T-helper 2 cell (primary cell): Measurements from ENCODE around the gene OSBPL3.

Experiments used
- DNase-seq, 5 experiments: peaks; one replicate each; pipeline versions ENCODE4 v3.0.0 to v3.0.0-alpha.2; 2012 to 2022

The OSBPL3 gene

DNA sequence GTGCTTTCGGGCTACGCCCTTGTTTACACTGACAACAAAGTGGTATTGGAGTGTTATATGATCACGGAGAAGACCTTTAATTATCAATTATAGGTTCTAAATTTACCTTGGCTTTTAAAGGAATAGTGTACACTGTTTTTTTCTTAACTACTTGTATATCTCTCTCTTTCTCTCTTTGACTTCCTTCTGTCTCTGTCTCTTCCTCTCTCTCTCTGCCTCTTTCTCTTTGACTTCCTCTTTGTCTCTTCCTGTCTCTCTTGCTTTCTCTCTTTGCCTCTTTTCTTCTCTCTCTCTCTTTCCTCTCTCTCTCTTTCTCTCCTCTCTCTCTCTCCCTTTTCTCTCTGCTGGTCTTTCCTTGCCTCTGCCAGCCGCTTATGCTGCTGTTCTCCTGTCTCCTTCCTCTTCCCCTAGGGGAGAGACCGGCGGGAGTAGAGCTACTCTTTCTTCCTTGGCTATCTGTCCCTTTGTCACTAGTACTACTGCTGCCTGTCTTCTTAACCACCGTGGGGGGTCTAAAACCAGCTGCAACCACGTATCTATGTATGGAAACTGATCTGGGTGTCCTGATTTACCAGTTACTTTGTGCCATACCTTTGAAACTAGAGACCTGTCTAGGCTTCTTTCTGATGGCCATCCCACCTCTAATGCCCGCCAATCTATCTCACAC is 185.9 kb downstream of the OSBPL3 start:
- peak in 1 of 5 experiments; percentile 12 for DNase-seq

DNA sequence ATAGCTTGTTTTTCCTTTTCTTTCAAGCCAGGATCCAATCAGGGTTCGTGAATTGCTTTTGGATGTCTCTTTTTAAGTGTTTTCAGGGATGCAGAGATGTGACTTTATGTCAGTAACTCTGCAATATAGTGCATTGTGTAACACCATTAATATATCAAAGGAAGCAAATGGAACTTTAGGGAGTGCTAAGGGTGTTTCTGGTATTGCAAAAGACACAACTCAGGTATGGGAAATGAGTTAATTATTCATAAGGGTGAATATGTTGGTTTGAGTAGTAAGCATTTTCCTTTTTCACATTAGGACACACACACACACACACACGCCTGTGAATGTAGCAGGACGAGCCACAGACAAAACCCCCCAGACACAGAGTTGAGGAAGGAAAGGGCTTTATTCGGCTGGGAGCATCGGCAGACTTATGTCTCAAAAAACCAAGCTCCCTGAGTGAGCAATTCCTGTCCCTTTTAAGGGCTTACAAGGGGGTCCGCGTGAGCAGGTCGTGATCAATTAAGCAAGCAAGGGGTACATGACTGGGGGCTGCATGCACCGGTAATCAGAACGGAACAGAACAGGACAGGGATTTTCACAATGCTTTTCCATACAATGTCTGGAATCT is 190.9 kb downstream of the OSBPL3 start:
- no peak for DNase-seq

DNA sequence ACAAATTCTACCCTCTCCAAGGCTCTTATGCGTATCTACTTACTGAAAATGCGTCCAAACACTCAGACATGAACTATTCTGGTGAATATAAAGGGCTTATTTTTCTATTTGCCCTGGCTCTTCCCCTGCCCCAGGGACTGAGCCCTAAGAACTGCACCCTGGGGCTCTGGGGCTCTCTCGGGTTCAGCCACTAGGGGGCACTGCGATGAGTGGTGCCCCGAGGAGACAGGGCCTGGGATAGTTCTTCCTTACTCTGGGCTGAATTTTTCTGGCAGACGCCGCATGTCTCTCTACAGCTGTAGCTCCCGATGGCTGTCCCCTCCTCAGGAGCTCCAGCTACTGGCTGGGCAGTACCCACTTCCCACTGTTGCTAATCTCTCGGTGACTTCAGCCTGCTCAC is 191.9 kb downstream of the OSBPL3 start:
- no peak for DNase-seq

DNA sequence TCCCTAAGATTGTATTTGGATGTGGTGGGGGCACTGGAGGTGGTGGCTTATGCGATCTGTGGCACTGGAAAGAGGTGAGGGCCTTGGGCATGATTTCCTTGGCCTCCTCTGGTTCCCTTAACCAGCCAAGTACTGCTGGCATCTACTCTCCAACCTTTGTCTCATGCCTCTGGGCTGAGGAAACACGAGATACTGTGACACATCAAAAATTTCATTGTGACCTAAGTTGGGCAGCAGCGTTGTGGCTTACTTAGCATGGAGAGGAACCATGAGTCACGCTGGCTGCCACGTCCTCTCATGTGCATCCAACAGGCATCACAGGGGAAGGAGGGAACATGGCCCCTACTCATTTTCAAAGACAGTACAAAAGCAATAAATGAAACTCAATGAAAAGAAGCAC is 193.0 kb downstream of the OSBPL3 start:
- DNase-seq, result peak in 1 of 5 experiments; percentile 15

DNA sequence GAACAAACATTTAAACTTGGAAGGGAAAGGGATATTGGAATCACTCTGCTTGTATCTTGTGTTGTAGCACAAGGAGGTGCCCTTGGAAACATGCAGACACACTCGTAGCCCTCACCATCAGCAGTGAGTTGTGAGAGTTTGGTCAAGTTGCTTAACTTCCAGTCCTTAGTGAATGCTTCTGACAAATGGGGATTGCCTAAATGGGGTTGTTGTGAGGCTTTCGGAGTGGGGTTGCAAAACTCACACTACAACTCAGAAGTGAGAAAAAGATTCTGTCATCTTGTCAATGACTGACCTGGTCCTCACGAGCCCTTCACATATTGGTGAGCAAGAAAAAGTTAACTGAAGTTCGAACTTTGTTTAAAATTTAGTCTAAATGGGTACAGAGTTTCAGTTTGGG is 193.7 kb downstream of the OSBPL3 start:
- DNase-seq, result no peak

DNA sequence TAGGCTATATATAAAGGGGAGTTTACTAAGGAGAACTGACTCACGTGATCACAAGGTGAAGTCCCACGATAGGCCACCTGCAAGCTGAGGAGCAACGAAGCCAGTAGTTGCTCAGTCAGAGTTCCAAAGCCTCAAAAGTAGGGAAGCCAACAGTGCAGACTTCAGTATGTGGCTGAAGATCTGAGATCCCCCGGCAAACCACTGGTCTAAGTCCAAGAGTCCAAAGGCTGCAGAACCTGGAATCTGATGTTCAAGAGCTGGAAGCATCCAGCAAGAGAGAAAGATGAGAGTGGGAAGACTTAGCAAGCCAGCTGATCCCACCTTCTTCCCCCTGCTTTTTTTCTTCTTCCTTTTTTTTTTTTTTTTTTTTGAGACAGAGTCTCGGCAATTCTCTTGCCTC is 195.7 kb downstream of the OSBPL3 start:
- DNase-seq, result no peak

DNA sequence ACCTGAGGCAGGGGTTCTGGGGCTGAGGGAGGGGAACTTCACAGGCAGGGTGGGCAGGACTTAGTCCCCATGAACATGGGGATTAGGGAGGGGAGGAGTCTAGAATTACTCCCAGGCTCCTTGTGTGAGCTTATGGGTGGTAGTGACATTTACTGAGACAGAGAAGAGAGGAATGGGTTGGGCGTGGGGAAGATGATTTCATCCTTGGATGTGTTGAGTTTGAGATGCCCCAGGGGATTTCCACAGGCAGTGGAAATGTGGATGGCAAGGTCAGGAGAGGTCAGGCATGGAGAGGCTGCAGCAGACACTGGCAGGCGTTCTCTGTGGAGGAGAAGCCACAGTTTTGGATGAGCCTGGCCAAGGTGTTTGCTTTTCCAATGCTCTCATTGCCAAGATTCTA is 196.3 kb downstream of the OSBPL3 start:
- DNase-seq, result no peak

DNA sequence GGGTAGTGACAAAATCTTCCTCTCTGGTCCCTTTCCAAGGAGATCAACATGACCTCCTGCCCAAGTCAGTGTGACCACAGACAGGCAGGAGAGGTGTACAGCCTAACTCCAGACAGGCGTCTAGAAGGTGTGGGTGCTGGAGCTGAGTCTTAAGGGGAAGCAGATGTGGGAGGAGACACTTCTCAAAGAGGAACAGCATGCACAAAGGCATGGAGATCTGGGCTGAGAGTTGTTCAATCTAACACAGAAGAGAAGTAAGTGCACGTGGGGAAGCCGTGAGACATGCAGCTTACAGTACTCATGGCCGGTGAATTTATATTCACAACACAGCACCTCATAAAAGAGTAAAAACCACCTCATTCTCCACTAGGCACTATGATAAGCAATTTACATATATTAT is 198.9 kb downstream of the OSBPL3 start:
- DNase-seq, result no peak

DNA sequence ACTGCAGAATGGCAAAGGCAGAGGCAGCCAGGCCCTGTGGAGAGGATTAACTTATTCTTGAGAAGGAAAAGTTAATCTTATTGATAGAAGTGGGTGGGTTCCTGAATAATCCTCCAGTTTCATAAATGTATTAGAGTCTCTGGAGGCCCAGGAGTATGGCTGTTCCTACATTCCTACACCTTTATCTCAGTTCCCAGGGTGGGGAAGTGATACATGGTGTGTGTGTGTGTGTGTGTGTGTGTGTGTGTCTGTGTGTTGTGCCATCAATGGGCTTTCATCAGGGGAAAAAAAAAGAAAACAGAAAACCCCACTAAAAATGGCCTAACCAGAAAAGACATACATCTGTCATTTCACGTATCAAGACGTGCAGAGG is 200.7 kb downstream of the OSBPL3 start:
- no peak for DNase-seq

DNA sequence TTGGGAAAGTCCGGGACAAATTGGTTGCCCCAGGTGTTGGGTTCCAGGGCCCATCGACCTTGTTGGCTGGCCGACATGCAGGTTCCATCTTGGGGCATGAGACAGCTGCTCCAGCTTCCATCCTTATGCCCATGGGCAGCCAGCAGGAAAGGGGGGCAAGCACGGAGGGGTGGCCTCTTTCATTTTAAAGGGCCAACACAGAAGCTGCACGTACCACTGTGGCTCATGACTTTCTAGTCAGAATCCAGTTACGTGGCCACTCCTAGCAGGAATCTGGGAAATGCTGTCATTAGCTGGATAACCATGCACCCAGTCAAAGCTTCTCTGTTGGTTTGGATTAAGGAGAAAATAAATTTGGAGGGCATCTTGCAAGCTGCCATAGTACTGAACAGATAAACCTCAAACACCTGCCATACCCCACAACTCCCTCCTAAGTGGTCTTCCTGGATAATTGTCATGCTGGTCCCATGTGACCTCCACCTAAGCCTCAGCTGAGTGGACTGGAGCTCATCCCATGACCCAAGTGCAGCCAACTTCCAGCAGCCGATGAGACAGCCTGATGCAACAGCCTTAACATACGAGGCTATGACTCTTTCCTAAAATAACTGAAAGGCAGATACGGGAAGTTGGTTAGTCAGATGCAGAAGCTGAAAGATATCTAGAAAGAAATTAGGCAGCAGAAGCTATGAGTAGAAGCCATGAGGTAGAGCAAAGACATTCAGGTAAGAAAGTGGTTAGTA is 201.3 kb downstream of the OSBPL3 start:
- no peak for DNase-seq

DNA sequence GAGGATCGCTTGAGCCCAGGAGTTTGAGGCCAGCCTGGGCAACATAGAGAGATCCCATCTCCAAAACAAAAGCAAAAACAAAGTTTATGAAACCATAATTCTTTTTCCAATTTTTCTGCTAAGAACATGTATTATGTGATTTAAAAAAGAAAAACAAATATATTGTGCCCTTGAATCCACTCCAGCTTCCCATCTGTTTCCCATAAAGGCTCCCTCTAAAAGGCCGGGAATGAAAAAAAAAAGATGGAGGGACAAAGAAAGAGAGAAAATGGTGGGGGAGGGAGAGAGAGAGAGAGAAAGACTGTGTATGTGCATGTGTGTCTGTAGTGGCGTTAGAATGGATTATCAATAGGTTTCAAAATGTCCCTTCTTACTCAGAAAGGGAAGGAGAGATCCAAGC is 202.2 kb downstream of the OSBPL3 start:
- DNase-seq, result no peak

DNA sequence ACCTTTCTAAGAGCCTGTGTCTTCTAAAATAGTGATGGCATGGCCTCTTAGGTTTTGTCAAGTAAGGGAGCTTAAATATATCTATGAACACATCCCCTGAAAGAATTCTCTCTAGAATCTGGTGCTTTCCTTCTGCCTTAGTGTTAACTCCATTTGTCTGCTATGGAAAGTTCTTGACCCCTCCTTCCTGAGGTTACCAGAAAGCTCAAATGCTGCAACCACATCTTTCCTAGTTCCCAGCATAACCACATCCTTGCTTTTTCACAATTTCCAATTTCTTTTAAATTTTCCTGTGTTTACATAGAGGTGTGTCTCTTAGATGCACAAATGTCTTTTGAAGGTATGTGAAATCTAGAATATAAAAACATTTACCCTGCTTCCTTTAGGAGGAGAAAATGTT is 206.3 kb downstream of the OSBPL3 start:
- DNase-seq, result no peak

DNA sequence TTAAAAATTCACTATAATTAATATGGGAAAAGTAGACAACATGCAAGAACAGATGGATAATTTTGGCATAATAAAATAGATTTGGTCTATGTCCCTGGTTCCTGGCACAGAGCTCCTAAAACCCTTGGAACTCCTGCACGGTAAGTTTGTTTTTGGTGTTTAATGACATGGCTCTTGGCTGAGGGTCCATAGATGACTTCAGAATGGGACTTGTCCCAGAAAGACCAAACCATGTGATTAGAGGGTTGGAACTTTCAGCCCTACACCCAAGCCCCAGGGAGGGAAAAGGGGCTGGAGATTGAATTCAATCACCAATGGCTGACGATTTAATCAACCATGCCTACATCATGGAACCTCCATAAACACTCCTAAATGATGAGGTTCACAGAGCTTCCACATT is 210.1 kb downstream of the OSBPL3 start:
- no peak for DNase-seq

DNA sequence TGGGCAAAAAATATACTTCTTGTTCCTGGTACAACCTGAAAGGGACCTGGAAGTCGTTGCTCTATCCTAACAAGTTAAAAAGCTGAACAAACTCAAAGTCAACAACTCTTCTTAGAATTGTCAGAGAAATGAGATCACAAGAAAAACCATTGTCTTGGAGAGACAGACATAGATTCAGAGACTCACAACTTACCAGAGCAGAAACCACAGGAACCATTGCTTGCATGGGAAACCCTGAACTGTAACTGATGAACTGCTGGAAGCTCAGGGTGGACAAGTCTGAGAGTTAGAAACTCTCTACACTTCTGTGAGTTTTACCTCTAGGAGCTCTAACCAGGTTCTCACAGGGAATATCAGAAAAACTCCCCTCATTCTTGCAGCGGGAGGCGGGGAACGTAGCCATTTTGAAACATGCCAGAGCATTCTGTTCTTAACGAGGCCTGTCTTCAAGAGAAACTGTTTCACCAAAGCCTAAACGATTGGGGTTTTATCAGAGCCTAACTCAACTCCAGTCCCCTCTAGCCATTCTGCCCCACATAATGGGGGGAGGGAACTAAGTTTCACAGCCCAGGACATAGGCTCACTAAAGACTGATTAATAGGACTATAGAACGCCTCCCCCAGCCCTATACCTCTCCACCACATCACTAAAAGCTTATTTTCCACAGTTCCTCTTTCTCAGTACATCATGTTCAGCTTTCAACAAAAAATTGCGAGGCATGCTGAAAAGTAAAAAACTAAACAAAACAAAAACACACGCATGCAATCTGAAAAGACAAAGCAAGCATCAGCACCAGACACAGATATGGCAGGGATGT is 210.8 kb downstream of the OSBPL3 start:
- no peak for DNase-seq

DNA sequence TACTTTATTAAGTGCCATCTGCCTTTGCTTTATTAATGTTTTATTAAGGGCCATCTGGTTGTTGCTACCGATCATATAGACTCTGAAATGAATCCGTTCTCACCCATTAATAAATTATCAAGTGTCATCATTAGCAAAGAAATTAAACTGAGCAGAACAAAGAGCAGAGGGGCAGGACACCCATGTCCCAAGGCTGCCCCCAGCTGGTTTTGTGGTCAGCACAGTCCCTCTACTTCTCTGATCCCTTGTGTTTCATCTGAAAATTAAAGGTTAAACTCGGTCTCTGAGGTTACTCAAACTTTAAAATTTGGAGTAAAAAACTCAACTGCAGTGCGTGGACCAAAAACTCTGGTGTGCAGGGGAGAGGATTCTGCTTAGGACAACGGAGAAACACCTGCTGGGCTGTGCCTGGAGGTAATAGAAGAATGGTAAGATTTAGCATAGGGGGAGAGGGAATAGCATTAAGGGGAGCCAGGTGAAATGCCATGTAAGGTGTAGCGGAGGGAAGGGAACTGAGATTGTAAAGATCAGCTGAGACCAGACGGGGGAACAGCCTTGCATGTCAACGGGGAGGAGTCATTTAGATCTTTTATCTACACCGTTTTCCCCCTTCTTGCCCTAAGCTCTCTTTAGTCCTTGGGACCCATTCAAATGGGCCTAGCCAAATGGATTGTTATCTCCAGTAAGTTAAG is 212.0 kb downstream of the OSBPL3 start:
- DNase-seq, result no peak

DNA sequence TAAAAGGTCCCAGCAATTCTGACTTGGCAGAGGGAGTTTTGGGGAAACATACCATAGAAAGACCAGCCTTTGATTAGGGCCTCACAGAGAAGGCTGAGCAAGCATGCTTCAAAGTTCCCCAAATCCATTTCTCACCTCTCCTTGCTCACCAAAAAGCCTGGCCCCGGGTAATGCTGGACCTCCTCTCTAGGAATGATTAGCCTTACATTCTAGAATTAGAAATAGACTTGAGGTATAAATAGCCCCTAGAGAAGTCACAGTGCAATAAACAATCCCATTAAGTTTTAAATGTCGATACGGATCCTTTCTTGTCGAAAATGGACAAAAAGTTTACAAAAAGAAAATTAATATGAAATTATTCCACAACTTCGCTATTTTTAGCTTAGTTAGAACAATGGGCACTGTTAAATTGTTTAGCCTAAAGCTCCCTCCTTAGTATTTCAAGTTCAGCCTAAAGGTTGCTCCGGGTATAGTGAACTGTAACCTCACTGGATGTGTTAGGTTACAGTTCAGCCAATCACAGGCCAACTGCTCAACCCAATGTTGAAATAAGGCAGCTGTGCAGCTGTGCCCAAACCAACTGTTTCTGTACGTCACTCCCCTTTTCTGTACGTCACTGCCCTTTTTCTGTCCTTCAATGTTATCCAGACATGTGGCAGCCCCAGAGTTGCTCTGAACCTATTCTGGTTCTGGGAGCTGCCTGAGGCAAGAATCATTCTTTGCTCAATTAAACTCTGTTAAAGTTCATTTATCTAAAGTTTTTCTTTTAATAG is 214.8 kb downstream of the OSBPL3 start:
- no peak for DNase-seq

DNA sequence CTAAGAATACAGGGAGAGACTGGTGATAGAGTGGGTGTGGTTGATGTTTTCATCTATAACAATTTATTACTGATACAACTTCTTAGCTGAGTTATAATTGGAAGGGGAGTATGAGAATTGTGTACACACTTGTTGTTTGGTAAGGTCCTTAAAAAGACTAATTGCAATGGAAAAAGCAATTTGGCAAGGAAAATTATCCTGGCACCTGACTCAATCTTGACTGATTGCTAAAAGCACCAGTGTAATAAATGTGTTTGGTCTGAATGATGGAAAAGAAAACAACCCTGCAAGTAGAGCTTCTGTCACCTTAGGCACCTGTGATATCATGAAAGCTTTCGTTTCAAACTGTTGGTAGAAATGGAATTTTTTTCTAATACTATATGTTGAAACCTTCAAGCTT is 216.0 kb downstream of the OSBPL3 start:
- DNase-seq, result no peak

DNA sequence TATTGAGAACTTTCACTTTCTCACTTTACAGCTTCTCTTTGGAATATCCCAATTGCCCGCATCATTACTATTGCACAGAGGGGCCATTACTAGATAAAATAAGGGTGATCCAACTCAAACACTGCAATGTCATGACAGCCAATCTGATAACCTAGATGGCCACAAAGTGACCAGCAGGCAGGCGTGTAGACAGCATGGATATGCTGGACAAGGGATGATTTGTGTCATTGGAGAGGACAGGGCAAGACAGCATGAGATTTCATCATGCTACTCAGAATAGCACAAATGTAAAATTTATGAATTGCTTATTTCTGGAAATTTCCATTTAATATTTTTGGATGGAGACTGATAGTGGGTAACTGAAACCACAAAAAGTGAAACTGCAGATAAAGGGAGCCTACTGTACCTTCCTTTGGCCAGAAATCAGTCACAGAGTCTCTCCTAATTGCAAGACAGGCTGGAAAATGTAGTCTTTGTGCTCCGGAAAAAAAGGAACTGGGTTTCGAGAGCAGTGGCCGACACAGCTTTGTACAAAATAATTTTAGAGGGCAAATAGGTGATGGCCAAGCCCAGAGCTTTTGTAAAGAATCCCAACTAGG is 216.6 kb downstream of the OSBPL3 start:
- no peak for DNase-seq

DNA sequence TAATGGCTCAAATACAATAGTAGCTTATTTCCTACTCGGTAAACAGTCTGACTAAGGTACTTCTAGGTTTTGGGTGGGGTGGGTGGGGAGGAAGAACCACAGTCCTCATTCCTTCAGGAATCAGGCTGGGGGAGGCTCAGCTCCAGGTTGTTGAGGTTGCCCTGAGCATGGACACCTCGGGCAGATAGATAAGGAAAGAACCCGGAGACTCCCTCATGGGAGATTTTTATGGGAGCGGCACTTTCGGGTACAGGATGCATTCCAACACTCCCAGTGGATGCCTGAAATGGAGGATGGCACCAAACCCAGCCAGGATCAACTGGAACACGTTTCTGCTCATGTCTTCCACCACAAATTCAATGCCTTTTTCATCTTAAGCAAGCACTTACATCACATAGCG is 217.2 kb downstream of the OSBPL3 start:
- DNase-seq, result no peak

DNA sequence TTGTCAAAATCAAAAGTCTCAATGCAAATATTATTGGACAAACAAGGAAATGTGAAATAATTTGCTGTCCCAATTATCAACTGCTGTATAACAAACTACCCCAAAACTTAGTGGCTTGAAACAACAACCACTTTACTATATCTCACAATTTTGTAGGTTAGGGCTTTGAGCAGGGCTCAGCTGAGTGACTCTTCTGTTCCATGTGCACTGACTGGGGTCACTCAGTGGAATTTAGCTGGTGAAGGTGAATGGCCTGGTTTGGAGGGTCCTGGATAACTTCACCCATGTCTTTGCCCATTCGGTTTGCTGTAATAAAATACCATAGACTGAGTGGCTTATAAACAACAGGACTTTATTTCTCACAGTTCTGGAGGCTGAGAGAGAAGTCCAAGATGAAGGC is 219.0 kb downstream of the OSBPL3 start:
- DNase-seq, result no peak
